Neutrophil (primary cell): ENCODE measurements around the gene UGT1A5.

Source experiments
- H3K27ac ChIP-seq: fragments of 200-600 bp; sonication (generic); 2 replicates; pipeline ENCODE4 v1.5.1; 2016; ENCODE audit warnings: mild to moderate bottlenecking, moderate library complexity
- H3K27me3 ChIP-seq: fragments of 200-600 bp; sonication (generic); 2 replicates; pipeline ENCODE4 v1.6.0; 2016; ENCODE audit warnings: mild to moderate bottlenecking
- H3K36me3 ChIP-seq: fragments of 200-600 bp; sonication (generic); 2 replicates; pipeline ENCODE4 v1.5.1; 2017
- H3K4me1 ChIP-seq, 2 experiments: fragments of 200-600 bp in 1 of 2; sonication (generic) in 1 of 2; 1 replicate in 1 of 2; 2 replicates in 1 of 2; pipeline versions ENCODE4 v1.5.1 to v1.6.1; 2013 to 2016; ENCODE audit warnings: low read depth in 1 of 2, low read length in 1 of 2, mild to moderate bottlenecking in 1 of 2, moderate library complexity in 1 of 2; ENCODE audit not compliant: control insufficient read depth in 1 of 2, insufficient read depth in 1 of 2
- H3K4me3 ChIP-seq, 2 experiments: fragments of 200-600 bp in 1 of 2; sonication (generic) in 1 of 2; 1 replicate in 1 of 2; 2 replicates in 1 of 2; pipeline ENCODE4 v1.5.1; 2013 to 2016; ENCODE audit warnings: low read depth in 1 of 2, low read length in 1 of 2, mild to moderate bottlenecking in 1 of 2, moderate library complexity in 1 of 2
- H3K9me3 ChIP-seq: fragments of 200-600 bp; sonication (generic); 2 replicates; pipeline ENCODE4 v1.5.1; 2016
- CTCF ChIP-seq: fragments of 200-600 bp; sonication (generic); IDR thresholded peaks from 2 replicates; pipeline ENCODE4 v1.5.1; 2016; ENCODE audit warnings: antibody characterized with exemption

Gene UGT1A5

DNA sequence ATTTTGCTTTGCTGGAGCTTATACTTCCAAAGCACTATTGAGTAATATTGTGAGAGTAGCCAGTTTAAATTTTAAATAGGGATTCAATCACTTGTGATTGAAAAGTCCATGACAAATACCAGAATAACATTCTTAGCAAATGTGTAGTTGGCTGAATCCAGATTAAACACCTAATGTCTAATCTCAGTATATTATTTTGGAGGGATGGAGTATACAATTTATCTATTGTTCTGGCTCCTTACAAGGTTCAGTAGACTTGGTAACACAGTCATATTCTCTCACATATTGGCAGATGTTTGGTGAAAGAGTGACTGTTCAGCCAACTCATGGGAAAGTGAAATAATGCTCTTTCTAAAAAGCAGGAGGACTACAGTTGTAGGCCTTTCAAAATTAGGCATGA, 38.8 kb upstream of the UGT1A5 start:
- no peaks in the 10 kb centered on the region for H3K36me3 ChIP-seq
- H3K4me1 ChIP-seq = no peaks in the 10 kb centered on the region
- H3K4me3 ChIP-seq = no peak overlapping the region
- no peaks in the 10 kb centered on the region for H3K27me3 ChIP-seq
- H3K27ac ChIP-seq = no peak overlapping the region
- H3K9me3 ChIP-seq = no peaks in the 10 kb centered on the region
- no peak for TF ChIP-seq CTCF

GRCh38 chr2:233674314-233674713, 38.4 kb upstream of the UGT1A5 start:
- Histone ChIP-seq H3K27ac (no peak overlapping the region), H3K4me1 (no peaks in the 10 kb centered on the region), H3K9me3 (no peaks in the 10 kb centered on the region), H3K36me3 (no peaks in the 10 kb centered on the region), H3K4me3 (no peak overlapping the region), H3K27me3 (no peaks in the 10 kb centered on the region)
- TF ChIP-seq CTCF = no peak

DNA sequence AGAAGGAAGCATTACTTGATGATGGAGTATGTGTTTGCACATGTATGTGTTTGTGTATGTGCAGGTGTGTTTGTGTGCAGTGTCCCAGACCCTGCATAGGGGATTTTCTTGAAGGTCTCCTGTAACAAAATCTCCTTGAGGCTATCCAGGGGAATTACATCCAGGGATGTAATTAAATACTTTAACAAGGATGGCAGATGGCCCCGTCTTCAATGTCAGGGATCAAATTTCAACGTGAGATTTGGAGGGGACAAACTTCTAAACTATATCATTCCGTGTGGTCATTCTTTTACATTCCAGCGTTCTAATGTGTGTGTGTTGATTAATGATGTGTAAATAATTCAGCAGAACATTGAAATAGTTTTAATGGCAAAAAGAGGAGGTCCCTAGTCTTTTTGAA, 37.7 kb upstream of the UGT1A5 start:
- no peak overlapping the region for H3K27ac ChIP-seq

GRCh38 chr2:233676046-233676445, 36.7 kb upstream of the UGT1A5 start:
- H3K9me3 ChIP-seq = no peaks in the 10 kb centered on the region
- no peaks in the 10 kb centered on the region for H3K4me1 ChIP-seq
- no peak for TF ChIP-seq CTCF
- no peak overlapping the region for H3K4me3 ChIP-seq
- no peaks in the 10 kb centered on the region for H3K27me3 ChIP-seq
- no peak overlapping the region for H3K27ac ChIP-seq
- H3K36me3 ChIP-seq = no peaks in the 10 kb centered on the region

More for the DNA sequence above, 37.7 kb upstream of the UGT1A5 start:
- H3K36me3 ChIP-seq = no peaks in the 10 kb centered on the region
- H3K4me3 ChIP-seq = no peak overlapping the region
- no peak for TF ChIP-seq CTCF
- H3K4me1 ChIP-seq = no peaks in the 10 kb centered on the region
- no peaks in the 10 kb centered on the region for H3K9me3 ChIP-seq
- no peaks in the 10 kb centered on the region for H3K27me3 ChIP-seq

- Histone ChIP-seq H3K9me3 (no peaks in the 10 kb centered on the region), H3K27me3 (no peaks in the 10 kb centered on the region), H3K27ac (no peak overlapping the region), H3K4me3 (no peak overlapping the region), H3K4me1 (no peaks in the 10 kb centered on the region), H3K36me3 (no peaks in the 10 kb centered on the region)
- no peak for TF ChIP-seq CTCF
These were observed 33.5 kb upstream of the UGT1A5 start for GRCh38 chr2:233679196-233679595.
